Endothelial cell of umbilical vein (primary cell): ENCODE results near the gene SCG3.

Experiments used
- CTCF ChIP-seq, 2 donors: IDR thresholded peaks; 1 replicate in 1 of 2; 2 replicates in 1 of 2; pipeline ENCODE4 v1.5.1; 2011; ENCODE audit warnings: low read length in 2 of 2, mild to moderate bottlenecking in 2 of 2, moderate library complexity in 2 of 2, control low read depth in 1 of 2, inconsistent platforms in 1 of 2, low read depth in 1 of 2; ENCODE audit not compliant: insufficient read depth in 1 of 2; ENCODE audit errors: extremely low read depth in 1 of 2
- EZH2 ChIP-seq: IDR thresholded peaks from 2 replicates; pipeline ENCODE4 v1.6.1; 2012; ENCODE audit warnings: borderline replicate concordance, low read depth, mild to moderate bottlenecking, moderate library complexity, low read length, inconsistent platforms; ENCODE audit not compliant: severe bottlenecking
- FOS ChIP-seq: IDR thresholded peaks from 2 replicates; pipeline ENCODE4 v1.6.1; 2011; ENCODE audit warnings: mild to moderate bottlenecking, low read length, moderate library complexity, borderline replicate concordance; ENCODE audit not compliant: insufficient read depth
- MYC ChIP-seq: IDR thresholded peaks from one replicate; pipeline ENCODE4 v1.6.1; 2011; ENCODE audit warnings: mild to moderate bottlenecking, low read depth, low read length
- POLR2A ChIP-seq: IDR thresholded peaks from 2 replicates; pipeline ENCODE4 v1.6.1; 2012; ENCODE audit warnings: low read depth, mild to moderate bottlenecking, control low read depth, low read length

- no peak for TF ChIP-seq EZH2
- TF ChIP-seq MYC = no peak
- no peak for TF ChIP-seq CTCF (IDR thresholded peaks at IDR 0.05; ENCODE audit: extremely low read depth in 1 of 2, insufficient read depth in 1 of 2, low read depth in 1 of 2, low read length in 2 of 2)
- no peak for TF ChIP-seq POLR2A
- no peak for TF ChIP-seq FOS
These were observed 13.8 kb upstream of the SCG3 start for GRCh38 chr15:51667478-51667877.
